CD14-positive monocyte (primary cell): ENCODE data around the gene BCKDHA. TPM values are rescaled to one million over a fixed set of nuclear protein-coding genes. Genes with fewer than 3 reads are reported as not detected.
A peak's percentile ranks its signal among the peaks of the same experiment; 100 is the strongest.

ENCODE experiments used
- DNase-seq, 3 donors: peaks; one replicate each; pipeline ENCODE4 v3.0.0-alpha.2; 2011 to 2022
- H2AFZ ChIP-seq: 2 replicates; pipeline ENCODE4 v1.6.0; 2012; ENCODE audit warnings: mild to moderate bottlenecking, low read depth, low read length, inconsistent platforms; ENCODE audit not compliant: insufficient read depth, poor library complexity, severe bottlenecking
- H3K27ac ChIP-seq, 2 donors: 1 replicate in 1 of 2; 2 replicates in 1 of 2; pipeline ENCODE4 v1.5.1; 2012 to 2013; ENCODE audit warnings: low read length in 2 of 2, control low read depth in 1 of 2, inconsistent platforms in 1 of 2, low read depth in 1 of 2, mild to moderate bottlenecking in 1 of 2
- H3K27me3 ChIP-seq, 2 donors: one replicate each; pipeline versions ENCODE4 v1.6.0 to v1.6.1; 2011 to 2013; ENCODE audit warnings: low read length in 2 of 2; ENCODE audit not compliant: control insufficient read depth in 2 of 2, insufficient read depth in 2 of 2
- H3K36me3 ChIP-seq, 2 donors: replicated peaks in 1 of 2; 1 replicate in 1 of 2; 2 replicates in 1 of 2; pipeline versions ENCODE4 v1.5.1 to v1.6.1; 2012 to 2013; ENCODE audit warnings: low read length in 2 of 2, control low read depth in 1 of 2, inconsistent platforms in 1 of 2, mild to moderate bottlenecking in 1 of 2; ENCODE audit not compliant: insufficient read depth in 2 of 2, control insufficient read depth in 1 of 2
- H3K4me1 ChIP-seq, 2 donors: 1 replicate in 1 of 2; 2 replicates in 1 of 2; pipeline versions ENCODE4 v1.5.1 to v1.6.1; 2012 to 2013; ENCODE audit warnings: low read length in 2 of 2, control low read depth in 1 of 2, inconsistent platforms in 1 of 2, mild to moderate bottlenecking in 1 of 2, moderate library complexity in 1 of 2; ENCODE audit not compliant: insufficient read depth in 2 of 2, control insufficient read depth in 1 of 2
- H3K4me2 ChIP-seq: replicated peaks from 2 replicates; pipeline ENCODE3; 2012; ENCODE audit warnings: low read length, moderate library complexity, mild to moderate bottlenecking; ENCODE audit not compliant: poor library complexity, severe bottlenecking; ENCODE audit errors: extremely low read depth
- H3K4me3 ChIP-seq, 3 experiments: fragments of 200-600 bp in 1 of 3; sonication (generic) in 1 of 3; replicated peaks in 1 of 3; 1 replicate in 2 of 3; 2 replicates in 1 of 3; pipeline ENCODE4 v1.5.1; 2011 to 2013; ENCODE audit warnings: low read length in 3 of 3, mild to moderate bottlenecking in 3 of 3, control low read depth in 2 of 3, low read depth in 2 of 3, inconsistent platforms in 1 of 3, moderate library complexity in 1 of 3
- H3K79me2 ChIP-seq: 2 replicates; pipeline ENCODE4 v1.6.0; 2012; ENCODE audit warnings: mild to moderate bottlenecking, control low read depth, inconsistent platforms, low read length, moderate library complexity; ENCODE audit not compliant: insufficient read depth
- H3K9ac ChIP-seq: 2 replicates; pipeline ENCODE4 v1.6.0; 2017; ENCODE audit warnings: low read length, mild to moderate bottlenecking; ENCODE audit not compliant: insufficient read depth, poor library complexity, severe bottlenecking
- H3K9me3 ChIP-seq, 2 donors: replicated peaks in 1 of 2; 1 replicate in 1 of 2; 2 replicates in 1 of 2; pipeline versions ENCODE4 v1.5.1 to v1.6.1; 2012 to 2013; ENCODE audit warnings: low read length in 2 of 2, control low read depth in 1 of 2; ENCODE audit not compliant: control insufficient read depth in 1 of 2, insufficient read depth in 1 of 2
- H4K20me1 ChIP-seq: 2 replicates; pipeline ENCODE4 v1.6.0; 2012; ENCODE audit warnings: mild to moderate bottlenecking, low read length, control low read depth, moderate library complexity; ENCODE audit not compliant: insufficient read depth
- H3K27ac Mint-ChIP-seq, 7 donors: one replicate each; pipeline ENCODE4 v1.8.0; 2020; ENCODE audit warnings: mild to moderate bottlenecking in 7 of 7, mixed read lengths in 7 of 7, moderate library complexity in 6 of 7, inconsistent platforms in 2 of 7
- H3K27me3 Mint-ChIP-seq, 3 donors: one replicate each; pipeline ENCODE4 v1.8.0; 2021 to 2022; ENCODE audit warnings: low read depth in 3 of 3, mild to moderate bottlenecking in 3 of 3, mixed read lengths in 3 of 3, moderate library complexity in 3 of 3, inconsistent platforms in 1 of 3
- H3K36me3 Mint-ChIP-seq, 2 donors: one replicate each; pipeline ENCODE4 v1.8.0; 2020; ENCODE audit warnings: mixed read lengths in 2 of 2, inconsistent platforms in 1 of 2, mild to moderate bottlenecking in 1 of 2
- H3K4me1 Mint-ChIP-seq: one replicate; pipeline ENCODE4 v1.8.0; 2020; ENCODE audit warnings: mild to moderate bottlenecking, mixed read lengths
- H3K4me3 Mint-ChIP-seq, 2 donors: one replicate each; pipeline ENCODE4 v1.8.0; 2020; ENCODE audit warnings: mild to moderate bottlenecking in 2 of 2, mixed read lengths in 2 of 2, moderate library complexity in 1 of 2
- H3K9me3 Mint-ChIP-seq, 7 donors: one replicate each; pipeline ENCODE4 v1.8.0; 2020 to 2022; ENCODE audit warnings: mixed read lengths in 7 of 7, mild to moderate bottlenecking in 6 of 7, moderate library complexity in 6 of 7, inconsistent platforms in 2 of 7
- CTCF ChIP-seq: fragments of 200-600 bp; IDR thresholded peaks from one replicate; pipeline ENCODE4 v1.8.0; 2022; ENCODE audit warnings: antibody characterized with exemption, mild to moderate bottlenecking
- WGBS: methylation state at CpG from one replicate; pipeline ENCODE4 v1.1.5; 2013; ENCODE audit warnings: missing lambda C conversion rate; ENCODE audit not compliant: insufficient coverage; 5-methylcytosine and 5-hydroxymethylcytosine counted together
- intact Hi-C, 2 donors: fragments of 100-400 bp; cut with micrococcal nuclease; formaldehyde crosslinking; loops; one replicate each; pipeline versions ENCODE4 v1.15.0 to v1.15.1; 2023
- polyA plus RNA-seq, 3 donors: library from polyadenylated mRNA; depleted of rRNA in 1 of 3; unstranded in 2 of 3; stranded (reverse) in 1 of 3; fragments of 300-500 nt in 2 of 3; fragments of >200 nt in 1 of 3; fragmentation: Illumina TruSeq in 2 of 3; gene quantifications; 1 replicate in 2 of 3; 2 replicates in 1 of 3; pipeline ENCODE4 v1.2.3, GENCODE V29; 2012 to 2021

Gene BCKDHA
- polyA plus RNA-seq, 3 donors = 52.4 to 90.1 (median 87.6) TPM

GRCh38 chr19:41354343-41354953 lies 43.2 kb upstream of the BCKDHA start:
- peaks cover 0 to 6% of the 10 kb centered on the region in 2 donors for H3K36me3 ChIP-seq
- peak in 1 of 3 donors; percentile 15 for DNase-seq
- peaks cover 54% of the 10 kb centered on the region for H3K79me2 ChIP-seq
- no peaks in the 10 kb centered on the region for H3K27me3 ChIP-seq
- Mint-ChIP-seq H3K27me3 (peaks cover 0 to 1% (median 0%) of the 10 kb centered on the region in 3 donors), H3K36me3 (peaks cover 11 to 34% of the 10 kb centered on the region in 2 donors), H3K9me3 (peaks cover 0 to 2% (median 0%) of the 10 kb centered on the region in 7 donors), H3K27ac (peak overlapping the region in 5 of 7 donors; percentile 72 to 87 (median 81)), H3K4me3 (peak overlapping the region; percentile 74 to 87), H3K4me1 (peaks cover 64% of the 10 kb centered on the region)
- H3K4me1 ChIP-seq = peaks cover 63 to 65% of the 10 kb centered on the region in 2 donors
- H3K9me3 ChIP-seq = no peaks in the 10 kb centered on the region
- intact Hi-C loops = loop anchor here (5.0 to 10.0 kb wide), 5 partner anchors 37 to 170 kb away; partner anchors contain the start of genes DMAC2 (in 1 of the 2) and HNRNPUL1 (in 1 of the 2)
- peaks cover 42% of the 10 kb centered on the region for H4K20me1 ChIP-seq
- peak overlapping the region; percentile 94 for H3K4me2 ChIP-seq
- H3K4me3 ChIP-seq = peak overlapping the region in 1 of 3 experiments; percentile 97
- TF ChIP-seq CTCF = peak; percentile 63
- peak overlapping the region; percentile 93 for H3K9ac ChIP-seq
- 92% methylated on average over 20 of the region's 23 CpGs for WGBS
- H2AFZ ChIP-seq = no peak overlapping the region
- no peak overlapping the region for H3K27ac ChIP-seq

DNA sequence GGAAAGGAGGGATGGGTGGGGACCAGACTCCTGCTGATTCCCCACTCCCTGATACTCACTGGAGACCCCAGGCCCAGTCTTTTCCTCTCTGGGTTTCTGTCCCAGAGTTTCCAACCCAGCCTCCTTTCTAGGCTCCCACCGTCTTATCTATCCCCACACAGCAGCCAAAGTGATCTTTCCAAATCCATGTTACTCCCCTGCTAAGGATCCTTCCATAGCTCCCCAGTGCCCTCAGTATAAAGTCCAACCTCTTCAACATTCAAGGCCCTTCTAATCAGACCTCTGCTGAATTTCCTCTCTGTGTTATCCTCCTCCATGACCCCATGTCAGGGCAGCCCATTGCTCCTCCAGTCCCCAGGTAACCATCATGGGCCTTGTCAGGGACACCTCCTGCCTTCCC lies 42.6 kb upstream of the BCKDHA start:
- H3K27me3 Mint-ChIP-seq = peaks cover 0 to 1% (median 0%) of the 10 kb centered on the region in 3 donors
- H3K36me3 Mint-ChIP-seq = peaks cover 12 to 33% of the 10 kb centered on the region in 2 donors
- Histone ChIP-seq H2AFZ (no peak overlapping the region), H3K9ac (no peak overlapping the region), H3K27ac (peak overlapping the region; percentile 0 to 60), H3K4me2 (no peak overlapping the region), H3K9me3 (no peaks in the 10 kb centered on the region), H3K27me3 (no peaks in the 10 kb centered on the region), H3K4me3 (no peak overlapping the region), H3K79me2 (peaks cover 54% of the 10 kb centered on the region), H3K4me1 (peaks cover 57 to 59% of the 10 kb centered on the region in 2 donors), H4K20me1 (peaks cover 36% of the 10 kb centered on the region), H3K36me3 (no peaks in the 10 kb centered on the region)
- H3K27ac Mint-ChIP-seq = peak overlapping the region; percentile 7 to 91 (median 69)
- intact Hi-C loops = loop anchor here in 1 of 2 donors (10.0 kb wide), 1 partner anchor 170 kb away; no protein-coding TSS in a partner anchor
- 94% methylated on average over 1 of the region's 1 CpG for WGBS
- peak overlapping the region in 1 of 2 donors; percentile 26 for H3K4me3 Mint-ChIP-seq
- TF ChIP-seq CTCF = no peak
- H3K4me1 Mint-ChIP-seq = peaks cover 58% of the 10 kb centered on the region
- DNase-seq = no peak
- H3K9me3 Mint-ChIP-seq = peaks cover 0 to 2% (median 0%) of the 10 kb centered on the region in 7 donors
